Measurements from ENCODE around the gene CCDC134. TPM values are rescaled to one million over a fixed set of nuclear protein-coding genes. Genes with fewer than 3 reads are reported as not detected.

CCDC134 gene
- total RNA-seq, 4 donors from 2014 or later: 7.0 to 10.8 (median 8.7) TPM

GRCh38 chr22:41870786-41871185 lies 70.3 kb downstream of the CCDC134 start:
- intact Hi-C loops (cut with DNase I): no loop called here
- 83% methylated on average over 4 of the region's 4 CpGs for WGBS
- Histone ChIP-seq H3K27ac (replicated peaks in 1 of 4) (no peak overlapping the region), H3K36me3 (peaks cover 36 to 95% (median 83%) of the 10 kb centered on the region in 4 donors), H3K9me3 (no peaks in the 10 kb centered on the region), H3K4me3 (no peak overlapping the region), H3K27me3 (no peaks in the 10 kb centered on the region), H3K4me1 (peaks cover 0 to 5% (median 1%) of the 10 kb centered on the region in 4 donors)
- DNase-seq (ENCODE audit: extremely low spot score): no peak
- no peak for TF ChIP-seq CTCF (IDR thresholded peaks at IDR 0.05)
- no peak for TF ChIP-seq POLR2A (IDR thresholded peaks at IDR 0.05; ENCODE audit: low read depth)
- no peak for TF ChIP-seq EP300 (IDR thresholded peaks at IDR 0.05)
- no peak for TF ChIP-seq POLR2AphosphoS5 (IDR thresholded peaks at IDR 0.05)

GRCh38 chr22:41873391-41873790 lies 72.9 kb downstream of the CCDC134 start:
- H3K27me3 ChIP-seq: no peaks in the 10 kb centered on the region
- H3K27ac ChIP-seq (replicated peaks in 1 of 4): no peak overlapping the region
- intact Hi-C loops (cut with DNase I): no loop called here
- no peak overlapping the region for H3K4me3 ChIP-seq
- H3K4me1 ChIP-seq: peaks cover 0 to 5% (median 0%) of the 10 kb centered on the region in 4 donors
- TF ChIP-seq EP300 (IDR thresholded peaks at IDR 0.05) (no peak), POLR2AphosphoS5 (IDR thresholded peaks at IDR 0.05) (no peak)
- peaks cover 55 to 100% (median 86%) of the 10 kb centered on the region in 4 donors for H3K36me3 ChIP-seq
- no peak for DNase-seq (ENCODE audit: extremely low spot score)
- no peaks in the 10 kb centered on the region for H3K9me3 ChIP-seq
- 84% methylated on average over 5 of the region's 5 CpGs for whole genome bisulfite sequencing

DNA sequence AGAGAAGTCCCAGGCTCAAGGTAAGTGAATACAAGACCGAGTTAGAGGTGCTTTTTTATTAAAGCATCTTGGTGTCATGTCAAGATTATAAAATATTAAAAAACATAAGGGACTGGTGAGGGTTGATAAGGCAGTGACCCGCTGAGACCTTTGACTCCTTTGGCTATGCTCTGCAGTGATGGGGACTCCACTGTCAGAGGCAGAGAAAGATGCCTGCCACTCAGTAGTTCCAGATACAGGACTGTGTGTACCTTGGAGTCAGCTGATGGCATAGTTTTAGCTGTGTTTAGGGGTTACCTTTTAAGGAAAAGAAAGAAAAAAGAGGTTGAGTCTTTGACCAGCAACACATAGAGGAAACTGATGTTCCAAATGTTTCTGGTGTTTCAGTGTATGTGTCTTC lies 73.6 kb downstream of the CCDC134 start:
- H3K27ac ChIP-seq (replicated peaks in 1 of 4): no peak overlapping the region
- H3K9me3 ChIP-seq: no peaks in the 10 kb centered on the region
- TF ChIP-seq EP300 (IDR thresholded peaks at IDR 0.05) (no peak), POLR2AphosphoS5 (IDR thresholded peaks at IDR 0.05) (no peak), CTCF (IDR thresholded peaks at IDR 0.05) (no peak), POLR2A (IDR thresholded peaks at IDR 0.05; ENCODE audit: low read depth) (no peak)
- H3K27me3 ChIP-seq: no peaks in the 10 kb centered on the region
- WGBS: 91% methylated on average over 2 of the region's 2 CpGs
- intact Hi-C loops (cut with DNase I): no loop called here
- DNase-seq (ENCODE audit: extremely low spot score): no peak
- no peak overlapping the region for H3K4me3 ChIP-seq
- peaks cover 0 to 5% (median 0%) of the 10 kb centered on the region in 4 donors for H3K4me1 ChIP-seq
- peaks cover 53 to 100% (median 86%) of the 10 kb centered on the region in 4 donors for H3K36me3 ChIP-seq

DNA sequence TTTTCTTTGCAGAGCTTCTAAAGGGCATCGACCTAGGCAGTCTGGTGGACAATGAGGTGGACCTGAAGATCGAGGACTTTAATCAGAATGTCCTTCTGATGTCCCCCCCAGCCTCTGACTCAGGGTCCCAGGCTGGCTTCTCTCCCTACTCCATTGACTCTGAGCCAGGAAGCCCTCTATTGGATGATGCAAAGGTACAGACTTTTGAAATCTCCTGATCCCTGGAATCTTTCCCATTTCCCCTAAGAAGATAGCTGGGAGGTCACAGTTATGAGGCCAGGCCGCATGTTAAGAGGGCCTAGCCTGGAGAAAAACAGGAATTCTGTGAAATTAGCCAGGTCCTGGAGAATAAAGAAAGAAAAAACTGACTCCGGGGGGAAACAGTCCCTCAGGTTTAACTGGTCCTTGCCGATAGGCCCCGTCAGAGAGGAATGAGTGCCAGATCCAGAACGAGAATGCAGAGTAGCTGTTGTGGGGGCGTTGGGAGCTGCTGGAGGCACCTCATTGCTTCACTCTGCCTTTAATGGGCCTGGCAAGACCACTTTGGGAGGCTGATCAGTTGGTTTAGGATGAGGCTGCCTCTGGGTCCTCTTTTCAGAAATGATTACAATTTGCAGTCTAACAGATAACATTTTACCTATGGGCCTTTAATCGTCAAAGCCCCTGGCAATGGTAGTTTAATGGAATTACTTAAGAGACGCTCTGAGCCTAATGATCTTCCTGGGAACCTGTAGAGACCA lies 75.2 kb downstream of the CCDC134 start:
- DNase-seq (ENCODE audit: extremely low spot score): no peak
- Histone ChIP-seq H3K4me3 (no peak overlapping the region), H3K9me3 (no peaks in the 10 kb centered on the region), H3K4me1 (peaks cover 0 to 5% (median 0%) of the 10 kb centered on the region in 4 donors), H3K27ac (replicated peaks in 1 of 4) (no peak overlapping the region), H3K36me3 (peaks cover 52 to 100% (median 83%) of the 10 kb centered on the region in 4 donors), H3K27me3 (no peaks in the 10 kb centered on the region)
- WGBS: 80% methylated on average over 8 of the region's 10 CpGs
- TF ChIP-seq POLR2AphosphoS5 (IDR thresholded peaks at IDR 0.05): no peak
- TF ChIP-seq CTCF (IDR thresholded peaks at IDR 0.05): no peak
- TF ChIP-seq EP300 (IDR thresholded peaks at IDR 0.05): no peak
- intact Hi-C loops (cut with DNase I): no loop called here

Other genes starting within 250 kb of the CCDC134 start
- 10 to 100 TPM in 1 of 4 donors, 1 to 10 TPM in 3; 2.9 to 12.4 (median 7.1) TPM for gene CSDC2, start 239.7 kb upstream of the CCDC134 start, total RNA-seq
- 10 to 100 TPM; 37.4 to 54.2 (median 39.3) TPM for gene PMM1, start 210.8 kb upstream of the CCDC134 start, total RNA-seq
- 10 to 100 TPM; 18.6 to 76.5 (median 33.7) TPM for gene DESI1, start 179.6 kb upstream of the CCDC134 start, total RNA-seq
- gene XRCC6, start 179.4 kb upstream of the CCDC134 start, total RNA-seq: 100 to 1,000 TPM; 181 to 255 (median 233) TPM
- 100 to 1,000 TPM in 2 of 4 donors, 10 to 100 TPM in 2; 79.7 to 115 (median 93.3) TPM for gene SNU13, start 111.8 kb upstream of the CCDC134 start, total RNA-seq
- gene MEI1, start 101.2 kb upstream of the CCDC134 start, total RNA-seq: 1 to 10 TPM in 1 of 4 donors, under 1 TPM in 3; 0.39 to 1.3 (median 0.44) TPM
- gene SREBF2, start 32.4 kb downstream of the CCDC134 start, total RNA-seq: 10 to 100 TPM; 56.4 to 97.7 (median 57.2) TPM
- under 1 TPM in 1 of 4 donors, not detected in 3; 0.83 TPM for gene SHISA8, start 114.4 kb downstream of the CCDC134 start, total RNA-seq
- gene TNFRSF13C, start 126.1 kb downstream of the CCDC134 start, total RNA-seq: under 1 TPM in 2 of 4 donors, not detected in 2; 0.17 to 0.33 TPM
- not detected for gene CENPM, start 146.5 kb downstream of the CCDC134 start, total RNA-seq
- under 1 TPM; under 0.01 to 0.50 (median 0.36) TPM for gene SEPTIN3, start 168.8 kb downstream of the CCDC134 start, total RNA-seq
- 1 to 10 TPM in 1 of 4 donors, under 1 TPM in 2, not detected in 1; 0.33 to 1.0 (median 0.45) TPM for gene WBP2NL, start 198.1 kb downstream of the CCDC134 start, total RNA-seq

Measured in esophagus muscularis mucosa (tissue), 4 donors.